MCF 10A (cell line): ENCODE data around the gene GAS1. TPM values are rescaled to one million over a fixed set of nuclear protein-coding genes. Genes with fewer than 3 reads are reported as not detected.

Experiments used
- BruUV-seq: library from RNA; stranded (reverse); fragments of 400-500 nt; replicated peaks from 2 replicates; lab custom pipeline; 2021; lab: Mats Ljungman, UMichigan
- CTCF ChIA-PET: fragments of 300-600 bp; sonication (Branson Sonifier 250); formaldehyde crosslinking; extraction: SDS; loops from one replicate; lab custom pipeline; 2021; ENCODE audit warnings: antibody characterized with exemption, inconsistent platforms; lab: Yijun Ruan, JAX
- POLR2A ChIA-PET: fragments of 300-600, 350-650 bp; sonication (Branson Sonifier 250); formaldehyde crosslinking; extraction: SDS; loops from one replicate; lab custom pipeline; 2020; ENCODE audit warnings: antibody characterized with exemption, inconsistent platforms; lab: Yijun Ruan, JAX
- DNase-seq: peaks from one replicate; pipeline ENCODE4 v3.0.0-alpha.2; 2018; ENCODE audit not compliant: unreplicated experiment
- H3K27ac Mint-ChIP-seq: one replicate; pipeline ENCODE4 v1.8.0; 2022; ENCODE audit warnings: mild to moderate bottlenecking, low read depth, mixed read lengths; ENCODE audit not compliant: unreplicated experiment
- H3K27me3 Mint-ChIP-seq: one replicate; pipeline ENCODE4 v1.8.0; 2022; ENCODE audit warnings: mixed read lengths; ENCODE audit not compliant: insufficient read depth, unreplicated experiment
- H3K36me3 Mint-ChIP-seq: one replicate; pipeline ENCODE4 v1.8.0; 2022; ENCODE audit warnings: mild to moderate bottlenecking, moderate library complexity, mixed read lengths; ENCODE audit not compliant: insufficient read depth, unreplicated experiment
- H3K4me1 Mint-ChIP-seq: one replicate; pipeline ENCODE4 v1.8.0; 2022; ENCODE audit warnings: mixed read lengths; ENCODE audit not compliant: insufficient read depth, unreplicated experiment
- H3K4me3 Mint-ChIP-seq: one replicate; pipeline ENCODE4 v1.8.0; 2022; ENCODE audit warnings: mild to moderate bottlenecking, moderate library complexity, mixed read lengths; ENCODE audit not compliant: unreplicated experiment
- H3K9me3 Mint-ChIP-seq: one replicate; pipeline ENCODE4 v1.8.0; 2022; ENCODE audit warnings: mixed read lengths; ENCODE audit not compliant: unreplicated experiment
- intact Hi-C: fragments of 100-400 bp; cut with micrococcal nuclease; formaldehyde crosslinking; loops from 2 replicates; pipeline ENCODE4 v1.14.1; 2022
- total RNA-seq: library from RNA; stranded (reverse); gene quantifications from 2 replicates; pipeline ENCODE4 v1.2.3, GENCODE V29; 2022
- TF ChIP-seq, protein P1 (sequence below): fragments of 200-600 bp; IDR thresholded peaks from one replicate; pipeline ENCODE4 v1.8.0; 2022; ENCODE audit warnings: antibody characterized with exemption, mild to moderate bottlenecking; ENCODE audit not compliant: unreplicated experiment

GAS1 gene
- total RNA-seq, 1 experiment from 2014 or later = 11.4 TPM

DNA sequence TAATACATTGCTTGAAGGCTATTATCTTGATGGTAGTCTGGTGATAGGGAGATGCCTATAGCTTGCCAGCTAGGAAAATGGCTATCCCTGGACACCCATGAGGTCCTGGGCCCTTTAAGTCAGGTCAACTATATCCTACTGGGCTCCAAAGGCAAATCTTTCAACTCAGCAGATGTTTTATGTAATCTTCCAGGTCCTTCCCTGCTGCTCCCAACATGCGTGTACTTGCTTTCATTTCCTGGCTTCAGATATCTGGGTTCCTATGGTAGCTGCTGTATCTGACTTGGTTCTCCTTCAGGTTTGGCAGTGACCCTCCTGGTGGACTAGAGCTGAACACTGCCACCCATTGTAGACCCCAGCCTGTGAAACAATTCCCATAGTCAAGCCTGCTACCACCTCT is 32.4 kb upstream of the GAS1 start:
- no peak for DNase-seq
- intact Hi-C loops = no loop called here
- TF ChIP-seq, protein P1, sequence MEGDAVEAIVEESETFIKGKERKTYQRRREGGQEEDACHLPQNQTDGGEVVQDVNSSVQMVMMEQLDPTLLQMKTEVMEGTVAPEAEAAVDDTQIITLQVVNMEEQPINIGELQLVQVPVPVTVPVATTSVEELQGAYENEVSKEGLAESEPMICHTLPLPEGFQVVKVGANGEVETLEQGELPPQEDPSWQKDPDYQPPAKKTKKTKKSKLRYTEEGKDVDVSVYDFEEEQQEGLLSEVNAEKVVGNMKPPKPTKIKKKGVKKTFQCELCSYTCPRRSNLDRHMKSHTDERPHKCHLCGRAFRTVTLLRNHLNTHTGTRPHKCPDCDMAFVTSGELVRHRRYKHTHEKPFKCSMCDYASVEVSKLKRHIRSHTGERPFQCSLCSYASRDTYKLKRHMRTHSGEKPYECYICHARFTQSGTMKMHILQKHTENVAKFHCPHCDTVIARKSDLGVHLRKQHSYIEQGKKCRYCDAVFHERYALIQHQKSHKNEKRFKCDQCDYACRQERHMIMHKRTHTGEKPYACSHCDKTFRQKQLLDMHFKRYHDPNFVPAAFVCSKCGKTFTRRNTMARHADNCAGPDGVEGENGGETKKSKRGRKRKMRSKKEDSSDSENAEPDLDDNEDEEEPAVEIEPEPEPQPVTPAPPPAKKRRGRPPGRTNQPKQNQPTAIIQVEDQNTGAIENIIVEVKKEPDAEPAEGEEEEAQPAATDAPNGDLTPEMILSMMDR = no peak
- no peaks in the 10 kb centered on the region for H3K27me3 Mint-ChIP-seq
- peak overlapping the region; percentile 97 for H3K27ac Mint-ChIP-seq
- peaks cover 12% of the 10 kb centered on the region for H3K36me3 Mint-ChIP-seq
- POLR2A ChIA-PET = interaction anchor here (1.7 to 11.6 kb wide), 3 partner anchors 9 to 32 kb away, joined by 4 to 174 read pairs (median 6); partner anchors contain the start of gene GAS1
- no peaks in the 10 kb centered on the region for H3K9me3 Mint-ChIP-seq
- no peak overlapping the region for H3K4me3 Mint-ChIP-seq
- CTCF ChIA-PET = interaction anchor here (1.0 to 2.0 kb wide), 4 partner anchors 9 to 565 kb away, joined by 3 to 11 read pairs (median 4); partner anchors contain the start of gene GAS1
- H3K4me1 Mint-ChIP-seq = peaks cover 59% of the 10 kb centered on the region
- BruUV-seq = no TSS peak

DNA sequence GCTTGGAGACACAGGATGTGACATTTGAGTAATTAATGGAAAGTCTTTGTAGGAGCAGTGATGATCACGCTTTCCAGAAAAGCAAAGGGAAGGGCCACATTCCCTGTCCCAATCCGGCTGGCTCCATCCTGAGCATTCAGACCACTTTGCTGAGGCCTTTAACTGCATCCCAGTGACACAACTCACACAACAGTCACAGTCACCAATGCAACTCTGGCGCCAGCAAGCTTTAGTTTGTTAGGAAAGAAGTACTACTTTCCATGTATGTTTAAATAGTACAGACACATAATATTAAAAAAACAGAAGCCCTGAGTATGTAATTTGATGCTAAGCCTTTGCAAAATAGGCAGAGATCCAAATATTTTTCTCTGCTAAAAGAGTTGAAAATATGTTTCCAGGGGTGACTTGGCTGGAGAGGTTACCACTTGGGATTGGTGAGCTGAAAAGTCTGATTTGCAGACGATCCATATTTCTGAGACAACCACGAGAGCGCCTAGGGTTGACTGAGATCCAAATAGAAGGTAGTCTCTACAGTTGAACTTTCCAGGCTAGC is 31.7 kb upstream of the GAS1 start:
- POLR2A ChIA-PET = interaction anchor here (1.6 to 11.6 kb wide), 4 partner anchors 8 to 346 kb away, joined by 4 to 174 read pairs (median 6); partner anchors contain the start of gene GAS1
- peak overlapping the region; percentile 97 for H3K27ac Mint-ChIP-seq

DNA sequence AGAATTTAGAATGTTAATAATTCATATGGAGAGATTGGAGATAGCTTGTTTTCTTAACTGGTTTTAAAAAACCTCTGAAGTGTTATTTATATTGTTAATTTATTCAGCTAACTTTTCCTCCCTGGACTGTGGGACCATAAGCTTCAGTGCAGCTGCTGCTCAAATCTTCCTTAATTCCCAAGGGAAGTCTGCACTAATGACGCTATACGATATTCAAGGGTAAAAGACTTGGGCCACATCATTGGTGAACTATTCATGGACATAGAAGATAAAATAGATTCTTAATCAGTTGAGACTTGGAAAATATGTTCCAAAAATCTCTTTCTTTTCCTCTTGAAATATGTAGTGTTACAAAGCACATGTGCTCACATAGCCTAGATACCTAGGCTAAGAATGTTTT is 31.1 kb upstream of the GAS1 start:
- no peak for DNase-seq
- intact Hi-C loops = no loop called here
- TF ChIP-seq, protein P1 = no peak
- Mint-ChIP-seq H3K9me3 (no peaks in the 10 kb centered on the region), H3K27me3 (no peaks in the 10 kb centered on the region), H3K36me3 (peaks cover 12% of the 10 kb centered on the region), H3K4me3 (no peak overlapping the region), H3K27ac (peak overlapping the region; percentile 97), H3K4me1 (peaks cover 52% of the 10 kb centered on the region)
- ChIA-PET CTCF (interaction anchor here (1.2 kb wide), 1 partner anchor 492 kb away, joined by 4 read pairs; no protein-coding TSS in a partner anchor), POLR2A (interaction anchor here (0.8 to 11.6 kb wide), 4 partner anchors 18 to 346 kb away, joined by 4 to 174 read pairs (median 6); partner anchors contain the start of gene GAS1)
- BruUV-seq = no TSS peak

More for the DNA sequence above, 31.7 kb upstream of the GAS1 start:
- intact Hi-C loops = no loop called here
- no peaks in the 10 kb centered on the region for H3K9me3 Mint-ChIP-seq
- peaks cover 12% of the 10 kb centered on the region for H3K36me3 Mint-ChIP-seq
- no TSS peak for BruUV-seq
- no peak overlapping the region for H3K4me3 Mint-ChIP-seq
- DNase-seq = peak; percentile 43
- peaks cover 57% of the 10 kb centered on the region for H3K4me1 Mint-ChIP-seq
- no peaks in the 10 kb centered on the region for H3K27me3 Mint-ChIP-seq
- CTCF ChIA-PET = interaction anchor here (1.0 to 1.2 kb wide), 2 partner anchors 492 to 564 kb away, joined by 3 to 4 read pairs; no protein-coding TSS in a partner anchor
- TF ChIP-seq, protein P1 = no peak

DNA sequence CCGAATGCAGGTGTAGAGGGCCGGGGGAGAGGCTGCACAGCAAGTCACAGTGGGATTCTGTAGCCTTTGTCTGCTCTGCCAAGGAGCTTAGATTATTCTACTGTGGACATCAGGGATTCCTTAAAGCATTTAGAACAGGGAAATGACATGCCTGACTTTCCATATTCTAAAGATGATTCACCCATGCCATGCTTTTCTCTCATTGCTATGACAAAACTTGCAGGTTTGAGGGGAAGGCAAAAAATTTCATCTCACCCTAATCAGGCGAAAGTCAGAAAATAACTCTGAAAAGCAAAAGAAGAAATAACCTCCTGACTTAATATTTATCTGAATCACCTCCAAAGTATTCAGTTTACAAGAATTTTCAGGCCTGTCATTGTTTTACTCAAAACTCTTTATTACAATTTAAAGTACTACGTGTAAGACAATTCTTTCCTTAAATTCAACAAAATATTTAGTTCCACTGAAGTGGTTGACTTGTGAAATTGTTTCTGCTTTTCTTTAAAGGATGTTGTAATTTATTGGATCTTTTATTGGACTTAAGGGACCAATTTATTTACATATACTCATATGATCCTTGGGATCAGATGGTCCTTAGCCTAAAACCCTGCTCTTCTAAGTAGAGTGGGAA is 30.0 kb upstream of the GAS1 start:
- intact Hi-C loops = no loop called here
- no peak for DNase-seq
- H3K27me3 Mint-ChIP-seq = no peaks in the 10 kb centered on the region
- TF ChIP-seq, protein P1 = no peak
- BruUV-seq = no TSS peak
- peaks cover 41% of the 10 kb centered on the region for H3K4me1 Mint-ChIP-seq
- ChIA-PET CTCF (no interaction called here), POLR2A (interaction anchor here (0.7 to 11.6 kb wide), 4 partner anchors 16 to 148 kb away, joined by 3 to 174 read pairs (median 4); partner anchors contain the start of gene GAS1)
- peaks cover 12% of the 10 kb centered on the region for H3K36me3 Mint-ChIP-seq
- H3K4me3 Mint-ChIP-seq = no peak overlapping the region
- peak overlapping the region; percentile 61 for H3K27ac Mint-ChIP-seq
- H3K9me3 Mint-ChIP-seq = no peaks in the 10 kb centered on the region
